GM23248 (cell line): ENCODE measurements around the gene AAK1.

Source experiments
- EZH2 ChIP-seq: fragments of 200-600 bp; sonication (generic); IDR thresholded peaks from 2 replicates; pipeline ENCODE4 v1.6.1; 2018; ENCODE audit warnings: antibody characterized with exemption, mild to moderate bottlenecking; ENCODE audit not compliant: insufficient read depth, poor library complexity, severe bottlenecking
- EZH2phosphoT487 ChIP-seq: fragments of 200-600 bp; sonication (generic); IDR thresholded peaks from 2 replicates; pipeline ENCODE4 v1.6.1; 2018; ENCODE audit warnings: antibody characterized with exemption, moderate library complexity, mild to moderate bottlenecking, low read depth; ENCODE audit not compliant: insufficient read depth

- TF ChIP-seq EZH2 (no peak), EZH2phosphoT487 (no peak)
Observed at GRCh38 chr2:69577467-69578197, 65.9 kb downstream of the AAK1 start.
